T-helper 2 cell treated with Interferon-gamma antibody and Interleukin-4, amounts not matched to agents 5 μg/mL and 100 μg/mL, for 36 hours (primary cell): ENCODE measurements around the gene HBP1.

Experiments used
- DNase-seq: peaks from one replicate; pipeline ENCODE4 v3.0.0; 2021; ENCODE audit warnings: low spot score
- H3K27ac Mint-ChIP-seq: one replicate; pipeline ENCODE4 v1.8.0; 2021; ENCODE audit warnings: mild to moderate bottlenecking, mixed read lengths
- H3K27me3 Mint-ChIP-seq: one replicate; pipeline ENCODE4 v1.8.0; 2021; ENCODE audit warnings: low read depth, mixed read lengths
- H3K36me3 Mint-ChIP-seq: one replicate; pipeline ENCODE4 v1.8.0; 2021; ENCODE audit warnings: low read depth, mixed read lengths
- H3K4me1 Mint-ChIP-seq: one replicate; pipeline ENCODE4 v1.8.0; 2021; ENCODE audit warnings: low read depth, mixed read lengths
- H3K4me3 Mint-ChIP-seq: one replicate; pipeline ENCODE4 v1.8.0; 2022; ENCODE audit warnings: mild to moderate bottlenecking, moderate library complexity, mixed read lengths
- H3K9me3 Mint-ChIP-seq: one replicate; pipeline ENCODE4 v1.8.0; 2021; ENCODE audit warnings: mixed read lengths

Gene HBP1

DNA sequence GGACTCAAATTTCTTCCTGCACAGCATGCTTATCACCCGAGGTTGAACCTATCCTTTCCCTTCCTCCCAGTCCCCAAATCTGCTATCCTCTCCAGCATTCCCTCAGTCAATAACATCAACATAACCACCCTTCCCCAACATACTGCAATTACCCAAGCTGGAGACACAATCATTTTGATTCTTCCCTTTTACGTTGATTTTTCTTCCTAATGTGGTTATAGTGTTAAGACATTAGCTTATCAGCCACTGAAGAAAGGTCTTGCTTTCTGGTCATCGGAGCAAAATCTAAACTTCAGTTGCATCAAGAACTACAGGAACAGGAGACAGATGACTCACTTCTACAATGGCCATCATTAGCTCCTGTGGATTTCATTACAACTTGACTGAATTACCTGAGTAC, 3.5 kb upstream of the HBP1 start:
- DNase-seq, result no peak
- H3K4me3 Mint-ChIP-seq, result no peak overlapping the region
- H3K36me3 Mint-ChIP-seq, result peaks cover 1% of the 10 kb centered on the region
- H3K9me3 Mint-ChIP-seq, result no peaks in the 10 kb centered on the region
- H3K27ac Mint-ChIP-seq, result no peak overlapping the region
- peaks cover 8% of the 10 kb centered on the region for H3K27me3 Mint-ChIP-seq
- peaks cover 13% of the 10 kb centered on the region for H3K4me1 Mint-ChIP-seq

DNA sequence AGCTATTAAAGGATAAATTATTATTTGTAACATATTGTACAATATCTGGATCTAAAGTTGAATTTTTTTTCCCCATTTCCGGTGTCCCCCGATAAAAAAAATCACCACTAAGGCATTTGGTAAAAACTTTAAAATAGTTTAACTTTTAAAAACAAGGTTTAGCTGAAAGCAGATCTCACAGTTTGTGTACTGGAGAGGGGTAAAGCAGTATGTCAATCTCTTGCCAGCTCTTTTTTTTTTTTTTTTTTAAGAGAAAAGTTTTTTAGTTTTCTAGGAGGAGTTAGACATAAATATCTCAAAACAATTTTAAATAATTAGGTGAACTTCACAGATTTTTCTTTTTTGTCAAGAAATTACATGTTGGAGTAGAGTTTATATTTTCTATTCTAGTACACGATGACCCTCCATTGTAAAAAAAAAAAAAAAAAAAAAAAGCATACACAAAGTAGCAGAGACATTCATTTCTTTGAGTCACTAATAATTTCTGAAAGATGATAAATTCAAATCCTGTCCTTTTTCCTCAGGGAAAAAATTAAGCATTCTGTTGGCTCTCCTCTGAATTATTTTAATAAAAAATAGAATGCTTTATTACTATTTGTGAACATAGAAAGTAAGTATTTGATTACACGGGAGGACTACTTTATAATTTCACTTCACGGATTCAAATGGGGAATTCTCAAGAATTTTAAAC, 1.9 kb upstream of the HBP1 start:
- no peaks in the 10 kb centered on the region for H3K9me3 Mint-ChIP-seq
- DNase-seq, result no peak
- peak overlapping the region; percentile 100 for H3K27ac Mint-ChIP-seq

DNA sequence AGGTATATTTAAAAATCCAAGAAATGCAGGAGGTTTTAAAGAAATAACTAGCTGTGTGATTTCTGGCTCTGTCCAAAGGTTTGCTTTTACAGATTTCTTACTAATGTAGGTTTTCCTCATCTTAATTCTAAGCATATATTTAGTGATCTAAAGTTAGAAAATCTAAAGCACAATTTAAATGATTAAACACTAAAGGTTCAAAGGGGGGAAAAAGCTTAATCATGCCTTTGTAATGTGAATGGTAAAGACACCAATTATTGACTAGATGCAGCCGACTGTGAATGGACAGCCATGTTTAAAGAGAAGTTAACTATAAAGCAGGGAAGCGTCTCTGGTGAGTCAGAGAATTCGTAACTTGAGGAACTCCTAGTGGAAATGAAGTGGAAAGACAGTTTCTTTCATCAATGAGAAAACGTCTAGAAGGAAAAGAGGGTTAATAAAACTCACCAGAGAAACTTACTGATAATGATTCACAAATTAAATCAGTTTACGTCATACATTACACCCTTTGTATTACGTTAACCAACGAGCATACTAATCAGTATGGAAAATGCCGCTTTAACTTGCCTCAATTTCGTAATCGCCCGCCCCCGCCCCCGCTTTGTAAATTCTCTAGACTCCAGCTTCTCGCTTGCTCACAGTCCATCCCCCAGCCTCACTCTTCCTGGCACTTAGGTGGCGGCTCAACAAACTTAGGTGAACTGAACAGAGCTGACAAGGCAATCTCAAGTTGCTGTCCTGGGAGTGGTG, 1.1 kb upstream of the HBP1 start:
- DNase-seq, result no peak
- Mint-ChIP-seq H3K4me3 (peak overlapping the region; percentile 99), H3K27ac (peak overlapping the region; percentile 100), H3K36me3 (peaks cover 5% of the 10 kb centered on the region), H3K9me3 (no peaks in the 10 kb centered on the region), H3K4me1 (peaks cover 19% of the 10 kb centered on the region), H3K27me3 (peaks cover 8% of the 10 kb centered on the region)

More for the DNA sequence above, 1.9 kb upstream of the HBP1 start:
- peaks cover 8% of the 10 kb centered on the region for H3K27me3 Mint-ChIP-seq
- H3K4me1 Mint-ChIP-seq, result peaks cover 18% of the 10 kb centered on the region
- H3K4me3 Mint-ChIP-seq, result peak overlapping the region; percentile 99
- H3K36me3 Mint-ChIP-seq, result peaks cover 5% of the 10 kb centered on the region

DNA sequence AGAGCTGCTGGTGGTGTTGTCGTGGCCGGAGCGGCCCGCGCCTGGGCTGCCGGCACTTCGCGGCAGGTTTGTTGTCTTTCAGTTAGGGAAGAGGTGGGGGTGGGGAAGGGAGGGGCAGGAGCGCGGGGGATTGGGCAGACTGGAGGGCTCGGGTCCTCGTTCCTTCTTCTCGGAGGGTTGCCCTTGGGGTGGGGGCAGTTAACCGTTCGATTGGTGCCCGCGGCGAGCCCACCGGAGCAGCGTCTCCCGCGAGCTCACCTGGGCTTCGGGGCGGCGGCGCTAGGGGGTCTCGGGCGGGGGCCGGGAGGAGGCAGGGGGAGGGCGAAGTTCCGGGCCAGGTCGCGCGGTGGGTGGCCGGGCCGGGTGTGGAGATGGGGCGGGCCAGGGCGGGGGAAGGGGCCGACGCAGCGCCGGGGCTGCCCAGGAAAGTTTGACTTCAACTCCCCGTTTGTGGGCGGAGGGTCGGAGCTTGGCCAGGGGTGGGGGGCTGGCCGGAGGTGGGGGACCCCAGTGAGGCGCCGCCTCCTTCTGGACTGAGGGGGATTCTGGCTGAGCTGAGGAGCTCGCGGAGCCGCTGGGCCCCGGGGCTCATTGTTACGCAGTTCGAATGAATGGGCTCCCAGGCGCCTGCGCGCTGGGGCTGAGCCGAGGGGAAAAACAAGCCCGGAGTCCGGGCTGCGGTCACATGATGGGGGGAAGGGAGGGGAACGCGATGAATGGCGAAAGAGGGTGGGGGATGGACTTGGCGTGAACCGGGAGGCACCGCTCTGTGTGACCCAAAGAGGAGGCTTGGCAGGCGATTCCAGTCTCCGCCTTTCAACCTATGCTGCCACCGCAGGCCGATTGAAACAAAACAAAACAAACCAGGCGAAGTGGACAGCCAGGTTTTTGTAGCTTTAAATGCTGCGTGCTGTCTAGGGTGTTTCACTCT, 582 bp downstream of the HBP1 start:
- peak; percentile 91 for DNase-seq
- Mint-ChIP-seq H3K27ac (peak overlapping the region; percentile 100), H3K4me1 (peaks cover 33% of the 10 kb centered on the region), H3K4me3 (peak overlapping the region; percentile 99), H3K9me3 (no peaks in the 10 kb centered on the region), H3K36me3 (peaks cover 5% of the 10 kb centered on the region), H3K27me3 (peaks cover 8% of the 10 kb centered on the region)

DNA sequence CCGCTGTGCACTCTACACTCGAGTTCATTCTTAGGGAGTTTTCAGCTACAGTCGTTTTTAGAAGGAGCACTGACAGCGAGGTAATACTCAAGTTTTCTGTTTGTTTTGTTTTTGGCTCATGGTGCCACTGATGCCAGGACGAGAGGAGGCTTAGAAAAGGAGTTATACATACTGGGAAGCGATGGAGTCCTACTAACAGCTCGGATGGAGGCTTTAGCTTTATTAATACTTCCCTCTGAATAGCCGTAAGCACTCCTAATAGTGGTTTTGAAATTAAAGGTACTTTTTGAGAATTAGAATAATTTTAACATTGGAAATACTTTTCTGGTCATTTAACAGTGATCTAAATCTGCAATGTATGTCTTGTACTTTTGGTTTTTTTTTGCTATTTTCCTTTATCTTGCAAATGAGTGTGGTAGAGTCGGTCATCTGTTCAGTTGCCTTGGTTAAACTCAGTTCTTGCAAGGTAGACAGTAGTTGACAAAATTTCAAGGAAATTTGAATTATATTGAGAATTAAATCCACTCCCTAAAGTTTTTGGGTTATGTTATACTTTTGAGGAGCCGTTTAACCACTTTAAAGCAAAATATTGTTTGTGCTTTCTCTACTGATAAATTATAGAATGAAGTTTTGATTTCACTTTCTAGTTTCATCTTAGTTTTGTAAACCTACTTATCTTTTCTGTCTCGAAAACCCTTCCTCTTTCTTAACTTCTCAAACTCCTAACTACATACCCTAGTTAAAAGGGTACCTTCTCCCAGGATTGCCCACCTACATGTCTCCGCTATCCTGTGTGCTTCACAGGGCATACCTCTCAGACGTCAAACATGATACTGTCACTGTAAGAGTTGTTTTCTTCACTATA, 1.5 kb downstream of the HBP1 start:
- DNase-seq, result no peak
- Mint-ChIP-seq H3K27ac (peak overlapping the region; percentile 100), H3K27me3 (peaks cover 3% of the 10 kb centered on the region), H3K36me3 (peaks cover 5% of the 10 kb centered on the region), H3K4me3 (peak overlapping the region; percentile 99), H3K4me1 (peaks cover 34% of the 10 kb centered on the region), H3K9me3 (no peaks in the 10 kb centered on the region)

DNA sequence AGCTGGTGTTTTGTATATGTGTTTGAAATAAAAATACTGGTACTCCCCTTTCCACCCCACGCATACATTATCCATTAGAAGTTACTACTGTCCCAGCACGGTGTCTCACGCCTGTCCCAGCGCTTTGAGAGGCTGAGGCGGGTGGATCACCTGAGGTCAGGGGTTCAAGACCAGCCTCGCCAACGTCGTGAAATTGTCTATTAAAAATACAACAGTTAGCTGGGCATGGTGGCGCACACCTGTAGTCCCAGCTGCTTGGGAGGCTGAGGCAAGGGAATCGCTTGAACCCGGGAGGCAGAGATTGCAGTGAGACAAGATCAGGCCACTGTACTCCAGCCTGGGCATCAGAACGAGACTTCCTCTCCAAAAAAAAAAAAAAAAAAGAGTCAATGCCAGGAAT, 2.7 kb downstream of the HBP1 start:
- peaks cover 5% of the 10 kb centered on the region for H3K36me3 Mint-ChIP-seq
- peak overlapping the region; percentile 12 for H3K4me3 Mint-ChIP-seq
- peaks cover 32% of the 10 kb centered on the region for H3K4me1 Mint-ChIP-seq
- no peaks in the 10 kb centered on the region for H3K27me3 Mint-ChIP-seq
- no peak for DNase-seq
- peak overlapping the region; percentile 23 for H3K27ac Mint-ChIP-seq
- no peaks in the 10 kb centered on the region for H3K9me3 Mint-ChIP-seq

DNA sequence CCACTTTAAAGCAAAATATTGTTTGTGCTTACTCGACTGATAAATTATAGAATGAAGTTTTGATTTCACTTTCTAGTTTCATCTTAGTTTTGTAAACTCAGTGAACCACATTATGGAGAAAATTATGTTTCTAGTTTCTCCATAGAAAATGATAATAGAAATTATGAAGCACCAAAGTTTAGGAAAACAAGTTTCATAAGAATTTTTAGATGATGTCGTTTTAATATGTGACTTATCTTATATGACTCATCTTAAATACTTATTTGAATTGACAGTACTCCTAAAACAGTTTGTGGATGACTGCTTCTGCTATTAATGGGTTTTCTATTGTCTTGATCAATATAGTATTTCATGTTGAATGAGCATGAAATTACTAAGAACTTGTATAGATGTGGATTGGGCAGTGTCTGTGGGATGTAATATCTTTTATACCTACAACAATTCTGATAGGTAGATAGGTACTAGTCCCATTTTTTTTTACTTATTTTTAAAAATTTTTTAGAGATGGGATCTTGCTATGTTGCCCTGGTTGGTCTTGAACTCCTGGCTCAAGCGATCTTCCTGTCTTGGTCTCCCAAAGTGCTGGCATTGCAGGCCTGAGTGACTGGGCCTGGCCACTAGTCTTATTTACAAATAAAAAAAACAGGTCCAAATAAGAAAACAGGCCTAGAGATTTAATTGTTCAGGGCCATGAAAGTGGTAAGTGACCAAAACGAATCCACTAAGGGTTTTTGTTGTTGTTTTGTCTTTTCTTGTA, 3.7 kb downstream of the HBP1 start:
- H3K4me1 Mint-ChIP-seq, result peaks cover 29% of the 10 kb centered on the region
- H3K27me3 Mint-ChIP-seq, result no peaks in the 10 kb centered on the region
- peak overlapping the region; percentile 51 for H3K27ac Mint-ChIP-seq
- peaks cover 5% of the 10 kb centered on the region for H3K36me3 Mint-ChIP-seq
- no peak for DNase-seq
- H3K9me3 Mint-ChIP-seq, result no peaks in the 10 kb centered on the region
- H3K4me3 Mint-ChIP-seq, result no peak overlapping the region

DNA sequence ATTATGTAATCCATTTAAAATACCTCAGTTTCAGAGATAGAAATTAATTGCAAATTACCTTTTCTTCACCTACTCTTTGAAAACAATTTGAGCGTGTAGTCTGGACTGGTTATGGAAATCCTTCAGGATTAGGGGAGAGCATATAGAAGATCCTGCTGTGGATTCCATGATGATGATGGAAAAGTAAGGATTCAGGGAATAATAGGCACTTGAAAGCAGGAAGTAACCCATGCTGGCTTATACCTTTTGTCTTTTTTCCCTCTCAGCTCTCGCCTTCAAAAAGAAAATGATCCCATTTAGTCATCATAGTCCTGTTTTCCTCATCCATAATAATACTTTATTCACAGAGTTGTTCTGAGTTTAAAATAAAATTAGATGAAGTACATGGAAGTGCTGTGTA, 4.4 kb downstream of the HBP1 start:
- peaks cover 25% of the 10 kb centered on the region for H3K4me1 Mint-ChIP-seq
- no peaks in the 10 kb centered on the region for H3K9me3 Mint-ChIP-seq
- no peak overlapping the region for H3K4me3 Mint-ChIP-seq
- peaks cover 8% of the 10 kb centered on the region for H3K36me3 Mint-ChIP-seq
- H3K27me3 Mint-ChIP-seq, result no peaks in the 10 kb centered on the region
- no peak overlapping the region for H3K27ac Mint-ChIP-seq
- no peak for DNase-seq

DNA sequence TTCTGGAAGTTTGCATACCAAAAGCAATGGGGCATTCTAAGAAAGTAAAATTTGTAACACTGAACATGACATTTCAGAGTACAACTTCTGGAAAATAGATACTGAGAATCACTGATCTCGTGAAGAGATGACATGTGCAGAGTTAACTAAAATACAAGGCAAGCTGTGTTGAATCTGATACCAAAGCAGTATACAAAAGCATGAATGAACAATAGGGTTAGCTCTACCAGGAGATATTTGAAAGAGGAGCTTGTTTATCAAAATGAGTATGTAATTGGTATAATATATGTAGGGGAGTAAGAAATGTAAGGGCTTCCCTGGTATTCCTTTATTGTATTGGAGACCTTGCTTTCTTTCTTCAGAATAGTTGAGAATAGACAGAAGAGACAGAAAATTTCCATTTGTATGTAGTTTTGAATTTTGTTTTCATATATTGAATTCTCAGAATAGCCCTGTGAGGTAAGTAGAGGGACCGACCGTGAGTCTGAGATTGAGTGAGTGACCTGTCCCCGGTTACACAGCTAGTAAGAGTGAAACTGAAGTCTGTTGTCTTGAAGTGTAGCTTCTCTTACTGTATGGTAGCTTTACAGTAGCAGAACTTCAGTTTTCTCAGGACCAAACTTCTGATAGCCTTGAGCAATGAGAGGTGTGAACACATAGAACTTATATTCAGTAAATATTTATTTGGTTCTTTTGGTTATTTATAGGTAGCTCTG, 5.0 kb downstream of the HBP1 start:
- no peaks in the 10 kb centered on the region for H3K27me3 Mint-ChIP-seq

DNA sequence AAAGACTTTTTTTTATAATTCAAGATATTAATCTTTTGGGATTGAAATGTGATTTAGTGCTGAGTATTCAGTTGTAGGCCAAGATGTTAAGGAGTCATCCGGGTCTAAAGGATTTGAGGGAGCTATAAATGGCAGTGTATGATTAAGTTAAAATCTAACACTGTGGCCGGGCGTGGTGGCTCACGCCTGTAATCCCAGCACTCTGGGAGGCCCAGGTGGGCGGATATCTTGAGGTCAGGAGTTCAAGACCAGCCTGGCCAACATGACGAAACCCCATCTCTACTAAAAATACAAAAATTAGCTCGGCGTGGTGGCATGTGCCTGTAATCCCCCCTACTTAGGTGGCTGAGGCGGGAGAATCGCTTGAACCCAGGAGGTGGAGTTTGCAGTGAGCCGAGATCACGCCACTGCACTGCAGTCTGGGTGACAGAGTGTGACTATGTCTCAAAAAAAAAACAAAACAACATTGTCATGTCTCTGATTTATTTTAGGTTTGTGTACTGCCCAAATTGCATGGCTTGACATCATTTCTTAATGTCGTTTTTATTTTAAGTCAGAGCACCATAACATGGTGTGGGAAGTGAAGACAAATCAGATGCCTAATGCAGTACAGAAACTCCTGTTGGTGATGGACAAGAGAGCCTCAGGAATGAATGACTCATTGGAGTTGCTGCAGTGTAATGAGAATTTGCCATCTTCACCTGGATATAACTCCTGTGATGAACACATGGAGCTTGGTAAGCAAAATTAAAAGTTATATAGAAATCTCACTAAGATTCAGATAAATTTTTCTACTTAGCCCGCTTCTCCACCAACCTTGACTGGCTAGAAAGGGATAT, 10.7 kb downstream of the HBP1 start:
- peaks cover 6% of the 10 kb centered on the region for H3K4me1 Mint-ChIP-seq
- H3K4me3 Mint-ChIP-seq, result no peak overlapping the region
- DNase-seq, result no peak
- H3K9me3 Mint-ChIP-seq, result no peaks in the 10 kb centered on the region
- H3K27ac Mint-ChIP-seq, result no peak overlapping the region
- no peaks in the 10 kb centered on the region for H3K27me3 Mint-ChIP-seq
- H3K36me3 Mint-ChIP-seq, result peaks cover 19% of the 10 kb centered on the region

More for the DNA sequence above, 5.0 kb downstream of the HBP1 start:
- no peak for DNase-seq
- Mint-ChIP-seq H3K36me3 (peaks cover 9% of the 10 kb centered on the region), H3K9me3 (no peaks in the 10 kb centered on the region), H3K4me1 (peaks cover 24% of the 10 kb centered on the region), H3K27ac (peak overlapping the region; percentile 2), H3K4me3 (peak overlapping the region; percentile 14)

DNA sequence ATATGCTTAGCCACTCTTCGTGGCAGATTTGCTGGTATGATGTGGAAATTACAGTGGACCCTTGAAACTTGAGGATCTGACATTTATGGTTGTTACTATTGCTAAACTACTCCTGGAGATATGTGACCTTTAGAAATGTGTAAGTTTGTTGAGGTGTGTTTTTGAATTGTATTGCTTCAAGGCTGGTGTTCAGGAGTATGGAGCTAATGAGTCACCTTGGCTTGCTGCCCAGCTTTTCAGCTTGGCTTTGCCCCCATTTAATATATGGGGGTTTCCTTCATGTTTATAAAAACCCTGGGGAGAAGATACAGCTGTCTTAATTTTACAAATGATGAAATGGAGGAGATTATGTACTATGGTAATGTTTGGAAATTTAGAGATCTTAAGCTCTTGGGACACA, 11.6 kb downstream of the HBP1 start:
- no peak overlapping the region for H3K4me3 Mint-ChIP-seq
- DNase-seq, result no peak
- no peak overlapping the region for H3K27ac Mint-ChIP-seq
- H3K36me3 Mint-ChIP-seq, result peaks cover 22% of the 10 kb centered on the region
- H3K27me3 Mint-ChIP-seq, result no peaks in the 10 kb centered on the region
- H3K4me1 Mint-ChIP-seq, result peaks cover 6% of the 10 kb centered on the region
- no peaks in the 10 kb centered on the region for H3K9me3 Mint-ChIP-seq
